8988T (cell line): ENCODE data around the gene SLC39A3.

Experiments used
- DNase-seq: peaks from one replicate; pipeline ENCODE4 v3.0.0; 2011

Gene SLC39A3

GRCh38 chr19:2700660-2701360, 39.0 kb downstream of the SLC39A3 start:
- no peak for DNase-seq

GRCh38 chr19:2699413-2700140, 40.2 kb downstream of the SLC39A3 start:
- no peak for DNase-seq

- DNase-seq: no peak
These were observed 45.6 kb downstream of the SLC39A3 start for GRCh38 chr19:2694196-2694595.

- DNase-seq: no peak
These were observed 46.2 kb downstream of the SLC39A3 start for GRCh38 chr19:2693492-2694160.

- DNase-seq: no peak
These were observed 47.9 kb downstream of the SLC39A3 start for GRCh38 chr19:2691951-2692350.

- DNase-seq: no peak
These were observed 49.0 kb downstream of the SLC39A3 start for GRCh38 chr19:2690856-2691255.

GRCh38 chr19:2686360-2686759, 53.5 kb downstream of the SLC39A3 start:
- DNase-seq: no peak

- no peak for DNase-seq
These were observed 54.6 kb downstream of the SLC39A3 start for GRCh38 chr19:2685204-2685704.

- DNase-seq: no peak
These were observed 56.3 kb downstream of the SLC39A3 start for GRCh38 chr19:2683430-2684003.
